ENCODE data around the gene MAML3. TPM values are rescaled to one million over a fixed set of nuclear protein-coding genes. Genes with fewer than 3 reads are reported as not detected.

MAML3 gene
- total and polyA plus RNA-seq, 2 experiments from 2014 or later, result 4.1 to 11.2 TPM

DNA sequence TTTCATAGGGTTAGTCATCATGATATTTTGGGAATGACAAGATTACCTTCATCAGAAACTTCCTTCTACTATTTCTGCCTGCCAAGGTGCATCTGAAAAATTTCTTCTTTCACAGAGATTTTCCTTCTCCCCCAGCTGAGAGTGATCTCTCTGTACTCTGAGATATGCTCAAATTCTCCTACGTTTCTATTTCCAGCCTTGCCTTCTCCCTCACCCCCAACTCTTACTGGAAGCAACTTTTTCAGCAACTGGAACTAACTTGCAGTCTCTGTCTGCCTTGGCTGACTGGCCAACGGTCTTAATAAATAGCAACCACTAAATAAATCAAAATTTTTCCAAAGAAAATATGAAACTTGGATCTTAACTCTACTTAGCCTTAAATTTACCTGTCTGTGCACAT lies 122.3 kb downstream of the MAML3 start:
- Histone ChIP-seq H2AFZ (no peak overlapping the region), H3K4me2 (no peak overlapping the region), H3K9me2 (replicated peaks; ENCODE audit: insufficient read depth) (no peaks in the 10 kb centered on the region), H3K9me3 (ENCODE audit: low read depth) (no peaks in the 10 kb centered on the region), H3K4me1 (ENCODE audit: insufficient read depth) (peaks cover 5% of the 10 kb centered on the region), H4K20me1 (ENCODE audit: insufficient read depth, poor library complexity, severe bottlenecking) (no peaks in the 10 kb centered on the region), H3K4me3 (no peak overlapping the region), H3K36me3 (replicated peaks; ENCODE audit: insufficient read depth, low read depth) (no peaks in the 10 kb centered on the region), H3K27me3 (no peaks in the 10 kb centered on the region), H3K79me2 (peaks cover 54% of the 10 kb centered on the region), H3K27ac (no peak overlapping the region)
- DNase-seq (ENCODE audit: low spot score), result no peak
- TF ChIP-seq, protein P1, sequence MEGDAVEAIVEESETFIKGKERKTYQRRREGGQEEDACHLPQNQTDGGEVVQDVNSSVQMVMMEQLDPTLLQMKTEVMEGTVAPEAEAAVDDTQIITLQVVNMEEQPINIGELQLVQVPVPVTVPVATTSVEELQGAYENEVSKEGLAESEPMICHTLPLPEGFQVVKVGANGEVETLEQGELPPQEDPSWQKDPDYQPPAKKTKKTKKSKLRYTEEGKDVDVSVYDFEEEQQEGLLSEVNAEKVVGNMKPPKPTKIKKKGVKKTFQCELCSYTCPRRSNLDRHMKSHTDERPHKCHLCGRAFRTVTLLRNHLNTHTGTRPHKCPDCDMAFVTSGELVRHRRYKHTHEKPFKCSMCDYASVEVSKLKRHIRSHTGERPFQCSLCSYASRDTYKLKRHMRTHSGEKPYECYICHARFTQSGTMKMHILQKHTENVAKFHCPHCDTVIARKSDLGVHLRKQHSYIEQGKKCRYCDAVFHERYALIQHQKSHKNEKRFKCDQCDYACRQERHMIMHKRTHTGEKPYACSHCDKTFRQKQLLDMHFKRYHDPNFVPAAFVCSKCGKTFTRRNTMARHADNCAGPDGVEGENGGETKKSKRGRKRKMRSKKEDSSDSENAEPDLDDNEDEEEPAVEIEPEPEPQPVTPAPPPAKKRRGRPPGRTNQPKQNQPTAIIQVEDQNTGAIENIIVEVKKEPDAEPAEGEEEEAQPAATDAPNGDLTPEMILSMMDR (IDR thresholded peaks at IDR 0.05; ENCODE audit: poor library complexity), result no peak
- 80% methylated on average over 2 of the region's 2 CpGs for WGBS (ENCODE audit: low lambda C conversion rate, missing lambda C conversion rate)

DNA sequence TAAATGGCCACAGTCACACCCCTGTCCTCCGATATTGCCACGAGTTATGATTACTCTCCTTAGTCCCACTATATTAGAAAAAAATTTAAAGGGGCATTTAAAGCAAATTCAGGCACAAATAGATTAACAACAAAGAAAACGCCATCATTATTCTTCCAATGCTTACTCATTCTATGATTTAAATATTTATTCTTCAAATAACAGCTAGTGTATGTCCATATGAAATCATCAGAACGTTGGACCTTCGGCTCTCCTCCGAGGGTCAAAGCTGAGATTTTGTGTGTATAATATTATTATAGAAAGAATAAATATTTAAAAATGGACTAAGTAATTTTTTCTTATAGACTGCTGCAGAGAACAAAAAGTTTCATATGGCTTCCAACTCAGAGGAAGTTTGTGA lies 122.9 kb downstream of the MAML3 start:
- TF ChIP-seq, protein P1 (IDR thresholded peaks at IDR 0.05; ENCODE audit: poor library complexity), result no peak
- no peak for TF ChIP-seq EZH2 (IDR thresholded peaks at IDR 0.05; ENCODE audit: borderline replicate concordance)
- no peak for TF ChIP-seq EZH2phosphoT487 (IDR thresholded peaks at IDR 0.05; ENCODE audit: low read depth, severe bottlenecking, unreplicated experiment)
- H3K27me3 ChIP-seq, result no peaks in the 10 kb centered on the region
- WGBS (ENCODE audit: low lambda C conversion rate, missing lambda C conversion rate), result 75% methylated on average over 6 of the region's 6 CpGs
- H3K79me2 ChIP-seq, result peaks cover 56% of the 10 kb centered on the region
- no peak overlapping the region for H3K27ac ChIP-seq
- DNase-seq (ENCODE audit: low spot score), result no peak
- no peak overlapping the region for H2AFZ ChIP-seq
- no peaks in the 10 kb centered on the region for H3K9me2 ChIP-seq (replicated peaks; ENCODE audit: insufficient read depth)
- H3K4me2 ChIP-seq, result no peak overlapping the region
- no peaks in the 10 kb centered on the region for H3K4me1 ChIP-seq (ENCODE audit: insufficient read depth)
- no peaks in the 10 kb centered on the region for H4K20me1 ChIP-seq (ENCODE audit: insufficient read depth, poor library complexity, severe bottlenecking)
- no peaks in the 10 kb centered on the region for H3K9me3 ChIP-seq (ENCODE audit: low read depth)
- no peak overlapping the region for H3K4me3 ChIP-seq
- H3K36me3 ChIP-seq (replicated peaks; ENCODE audit: insufficient read depth, low read depth), result no peaks in the 10 kb centered on the region

GRCh38 chr4:140028676-140029517 lies 125.1 kb downstream of the MAML3 start:
- no peaks in the 10 kb centered on the region for H3K36me3 ChIP-seq (replicated peaks; ENCODE audit: insufficient read depth, low read depth)
- TF ChIP-seq, protein P1 (IDR thresholded peaks at IDR 0.05; ENCODE audit: poor library complexity), result no peak
- TF ChIP-seq EZH2phosphoT487 (IDR thresholded peaks at IDR 0.05; ENCODE audit: low read depth, severe bottlenecking, unreplicated experiment) (no peak), EZH2 (IDR thresholded peaks at IDR 0.05; ENCODE audit: borderline replicate concordance) (no peak)
- no peak overlapping the region for H3K4me3 ChIP-seq
- H3K4me2 ChIP-seq, result peak overlapping the region; percentile 57
- peak overlapping the region; percentile 66 for H3K27ac ChIP-seq
- H3K27me3 ChIP-seq, result no peaks in the 10 kb centered on the region
- WGBS (ENCODE audit: low lambda C conversion rate, missing lambda C conversion rate), result 55% methylated on average over 6 of the region's 6 CpGs
- DNase-seq (ENCODE audit: low spot score), result peak; percentile 50
- no peak overlapping the region for H2AFZ ChIP-seq
- no peaks in the 10 kb centered on the region for H3K9me2 ChIP-seq (replicated peaks; ENCODE audit: insufficient read depth)
- H4K20me1 ChIP-seq (ENCODE audit: insufficient read depth, poor library complexity, severe bottlenecking), result no peaks in the 10 kb centered on the region
- peaks cover 56% of the 10 kb centered on the region for H3K79me2 ChIP-seq
- H3K4me1 ChIP-seq (ENCODE audit: insufficient read depth), result no peaks in the 10 kb centered on the region
- H3K9me3 ChIP-seq (ENCODE audit: low read depth), result no peaks in the 10 kb centered on the region

Measured in hepatocyte (in vitro differentiated cells).